SU-DHL-6 (cell line): ENCODE data around the gene FANCI.

Source experiments
- CTCF ChIP-seq: fragments of 200-600 bp; sonication (generic); IDR thresholded peaks from one replicate; pipeline ENCODE4 v1.5.1; 2017; ENCODE audit warnings: antibody characterized with exemption, mild to moderate bottlenecking, low read length, moderate library complexity; ENCODE audit not compliant: insufficient read depth, poor library complexity, severe bottlenecking
- EZH2phosphoT487 ChIP-seq: fragments of 200-600 bp; sonication (generic), shearing (Covaris generic); conservative IDR thresholded peaks from 2 replicates; pipeline ENCODE4 v1.6.1; 2018; ENCODE audit warnings: mild to moderate bottlenecking, antibody characterized with exemption, low read length, moderate library complexity, mixed read lengths

DNA sequence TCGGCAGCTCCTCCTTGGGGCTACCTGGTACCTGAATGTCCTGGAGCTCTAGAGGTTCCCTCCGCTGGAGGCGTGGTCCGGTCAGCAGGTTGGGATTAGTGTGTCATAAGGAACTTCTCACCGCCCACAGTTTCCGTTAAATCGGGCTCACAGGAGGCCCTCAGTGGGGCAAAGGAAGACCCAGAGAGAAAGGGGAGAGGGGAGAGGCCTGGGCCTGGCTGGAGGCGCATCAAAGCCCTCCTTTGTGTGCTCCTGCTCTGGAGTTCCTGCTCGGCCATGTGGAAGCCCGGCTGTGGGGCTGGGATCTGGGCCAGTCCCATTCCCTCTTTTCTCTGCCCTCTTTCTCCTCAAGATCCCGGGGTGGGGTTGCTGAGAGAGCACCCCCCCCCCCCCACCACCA, 22.2 kb upstream of the FANCI start, which contains the start of gene RLBP1:
- TF ChIP-seq EZH2phosphoT487 (no peak), CTCF (no peak)
